HAP-1 (cell line): ENCODE data around the gene HERPUD1.
"Not testable (repeated sequence)": the region's sequence is repeated elsewhere in the genome, so short reads cannot be mapped to it uniquely, and the experiment has no call there.

Experiments used
- DNase-seq, 2 experiments: peaks; one replicate each; pipeline ENCODE4 v3.0.0-alpha.2; 2016 to 2020; ENCODE audit warnings: low spot score in 2 of 2
- H3K27me3 ChIP-seq: fragments of 250-450 bp; sonication (Bioruptor Pico); 2 replicates; pipeline ENCODE4 v1.5.1; 2020; ENCODE audit warnings: low read depth, mild to moderate bottlenecking, moderate library complexity
- H3K36me3 ChIP-seq: fragments of 250-450 bp; sonication (Bioruptor Pico); replicated peaks from 2 replicates; pipeline ENCODE4 v1.5.1; 2020; ENCODE audit warnings: mild to moderate bottlenecking
- H3K4me1 ChIP-seq: fragments of 250-450 bp; sonication (Bioruptor Pico); 2 replicates; pipeline ENCODE4 v1.5.1; 2020; ENCODE audit warnings: mild to moderate bottlenecking
- H3K4me3 ChIP-seq: fragments of 250-450 bp; sonication (Bioruptor Pico); 2 replicates; pipeline ENCODE4 v1.5.1; 2020; ENCODE audit warnings: mild to moderate bottlenecking, moderate library complexity
- H3K9me3 ChIP-seq: fragments of 250-450 bp; sonication (Bioruptor Pico); 2 replicates; pipeline ENCODE4 v1.5.1; 2020; ENCODE audit warnings: mild to moderate bottlenecking, moderate library complexity
- in situ Hi-C: fragments of 300-500 bp; cut with MboI; formaldehyde crosslinking; loops from 3 replicates; pipeline ENCODE4 v1.14.3; 2020; ENCODE audit warnings: low sequenced_read_pairs, inconsistent platforms, mixed read lengths

Gene HERPUD1

GRCh38 chr16:56977823-56978430, 46.0 kb downstream of the HERPUD1 start:
- Histone ChIP-seq H3K27me3 (no peaks in the 10 kb centered on the region), H3K36me3 (no peaks in the 10 kb centered on the region), H3K4me3 (no peak overlapping the region), H3K4me1 (peaks cover 2% of the 10 kb centered on the region; the same call in 1 of the 2 replicates), H3K9me3 (no peaks in the 10 kb centered on the region)
- no peak for DNase-seq
- in situ Hi-C loops = no loop called here

- Histone ChIP-seq H3K4me3 (no peak overlapping the region), H3K27me3 (no peaks in the 10 kb centered on the region), H3K4me1 (peaks cover 2% of the 10 kb centered on the region; the same call in 1 of the 2 replicates), H3K9me3 (no peaks in the 10 kb centered on the region), H3K36me3 (no peaks in the 10 kb centered on the region)
- in situ Hi-C loops = loop anchor here (10.0 kb wide), 1 partner anchor 65 kb away; no protein-coding TSS in a partner anchor
- DNase-seq = no peak
Observed at GRCh38 chr16:56980201-56980535, 48.2 kb downstream of the HERPUD1 start.

GRCh38 chr16:56980792-56981724, 49.1 kb downstream of the HERPUD1 start:
- Histone ChIP-seq H3K9me3 (no peaks in the 10 kb centered on the region), H3K27me3 (no peaks in the 10 kb centered on the region), H3K4me3 (no peak overlapping the region), H3K36me3 (no peaks in the 10 kb centered on the region), H3K4me1 (peaks cover 2% of the 10 kb centered on the region; the same call in 1 of the 2 replicates)
- DNase-seq = peak; percentile 52 to 53
- in situ Hi-C loops = loop anchor here (10.0 kb wide), 1 partner anchor 64 kb away; no protein-coding TSS in a partner anchor

GRCh38 chr16:56981729-56982271, 49.9 kb downstream of the HERPUD1 start:
- no peak overlapping the region for H3K4me3 ChIP-seq
- peaks cover 2% of the 10 kb centered on the region; the same call in 1 of the 2 replicates for H3K4me1 ChIP-seq
- H3K9me3 ChIP-seq = no peaks in the 10 kb centered on the region
- in situ Hi-C loops = loop anchor here (10.0 kb wide), 1 partner anchor 63 kb away; no protein-coding TSS in a partner anchor
- H3K36me3 ChIP-seq = no peaks in the 10 kb centered on the region
- DNase-seq = no peak
- no peaks in the 10 kb centered on the region for H3K27me3 ChIP-seq

- Histone ChIP-seq H3K36me3 (no peaks in the 10 kb centered on the region), H3K4me3 (no peak overlapping the region), H3K27me3 (no peaks in the 10 kb centered on the region), H3K4me1 (peaks cover 2% of the 10 kb centered on the region; the same call in 1 of the 2 replicates), H3K9me3 (no peaks in the 10 kb centered on the region)
- no peak for DNase-seq
- in situ Hi-C loops = loop anchor here (10.0 kb wide), 1 partner anchor 62 kb away; no protein-coding TSS in a partner anchor
Observed at GRCh38 chr16:56982695-56983094, 50.8 kb downstream of the HERPUD1 start.

- no peak for DNase-seq
- no peaks in the 10 kb centered on the region for H3K27me3 ChIP-seq
- no peaks in the 10 kb centered on the region for H3K9me3 ChIP-seq
- in situ Hi-C loops = loop anchor here (10.0 kb wide), 1 partner anchor 62 kb away; no protein-coding TSS in a partner anchor
- peaks cover 2% of the 10 kb centered on the region; the same call in 1 of the 2 replicates for H3K4me1 ChIP-seq
- no peaks in the 10 kb centered on the region for H3K36me3 ChIP-seq
- no peak overlapping the region for H3K4me3 ChIP-seq
Observed at GRCh38 chr16:56983211-56983751, 51.3 kb downstream of the HERPUD1 start.

- H3K4me1 ChIP-seq = peaks cover 5% of the 10 kb centered on the region; the same call in 1 of the 2 replicates
- in situ Hi-C loops = loop anchor here (10.0 kb wide), 1 partner anchor 60 kb away; no protein-coding TSS in a partner anchor
Observed at GRCh38 chr16:56984639-56985038, 52.7 kb downstream of the HERPUD1 start.

GRCh38 chr16:56985288-56985961, 53.5 kb downstream of the HERPUD1 start:
- Histone ChIP-seq H3K4me3 (no peak overlapping the region), H3K4me1 (peaks cover 12% of the 10 kb centered on the region), H3K9me3 (no peaks in the 10 kb centered on the region), H3K36me3 (no peaks in the 10 kb centered on the region), H3K27me3 (no peaks in the 10 kb centered on the region)
- DNase-seq = peak in 1 of 2 experiments; percentile 26
- in situ Hi-C loops = loop anchor here (10.0 kb wide), 1 partner anchor 59 kb away; no protein-coding TSS in a partner anchor

More at GRCh38 chr16:56984639-56985038, 52.7 kb downstream of the HERPUD1 start:
- H3K9me3 ChIP-seq = no peaks in the 10 kb centered on the region
- H3K36me3 ChIP-seq = no peaks in the 10 kb centered on the region
- DNase-seq = no peak
- no peaks in the 10 kb centered on the region for H3K27me3 ChIP-seq
- H3K4me3 ChIP-seq = no peak overlapping the region

GRCh38 chr16:56985962-56986360, 54.0 kb downstream of the HERPUD1 start:
- peaks cover 17% of the 10 kb centered on the region for H3K4me1 ChIP-seq
- no peaks in the 10 kb centered on the region for H3K27me3 ChIP-seq

GRCh38 chr16:56986361-56986760, 54.4 kb downstream of the HERPUD1 start:
- no peak overlapping the region for H3K4me3 ChIP-seq
- no peaks in the 10 kb centered on the region for H3K36me3 ChIP-seq
- DNase-seq = no peak
- H3K9me3 ChIP-seq = no peaks in the 10 kb centered on the region
- H3K4me1 ChIP-seq = peaks cover 18% of the 10 kb centered on the region
- in situ Hi-C loops = loop anchor here (10.0 kb wide), 1 partner anchor 58 kb away; no protein-coding TSS in a partner anchor
- no peaks in the 10 kb centered on the region for H3K27me3 ChIP-seq

More at GRCh38 chr16:56985962-56986360, 54.0 kb downstream of the HERPUD1 start:
- no peaks in the 10 kb centered on the region for H3K9me3 ChIP-seq
- in situ Hi-C loops = loop anchor here (10.0 kb wide), 1 partner anchor 59 kb away; no protein-coding TSS in a partner anchor
- no peak for DNase-seq
- no peaks in the 10 kb centered on the region for H3K36me3 ChIP-seq
- H3K4me3 ChIP-seq = no peak overlapping the region

GRCh38 chr16:56986908-56987307, 55.0 kb downstream of the HERPUD1 start:
- H3K9me3 ChIP-seq, H3K27me3 ChIP-seq, H3K4me3 ChIP-seq, H3K36me3 ChIP-seq, DNase-seq: not testable (repeated sequence)
- peaks cover 16% of the 10 kb centered on the region for H3K4me1 ChIP-seq
- in situ Hi-C loops = loop anchor here (10.0 kb wide), 1 partner anchor 58 kb away; no protein-coding TSS in a partner anchor

GRCh38 chr16:56987692-56988091, 55.8 kb downstream of the HERPUD1 start:
- no peak for DNase-seq
- Histone ChIP-seq H3K36me3 (no peaks in the 10 kb centered on the region), H3K4me3 (no peak overlapping the region), H3K4me1 (peaks cover 16% of the 10 kb centered on the region), H3K27me3 (no peaks in the 10 kb centered on the region), H3K9me3 (no peaks in the 10 kb centered on the region)
- in situ Hi-C loops = loop anchor here (10.0 kb wide), 1 partner anchor 57 kb away; no protein-coding TSS in a partner anchor
